ENCODE measurements around the gene PTPN14. TPM values are rescaled to one million over a fixed set of nuclear protein-coding genes. Genes with fewer than 3 reads are reported as not detected.

The PTPN14 gene
- total RNA-seq, 2 donors from 2014 or later: 9.8 to 11.8 TPM

DNA sequence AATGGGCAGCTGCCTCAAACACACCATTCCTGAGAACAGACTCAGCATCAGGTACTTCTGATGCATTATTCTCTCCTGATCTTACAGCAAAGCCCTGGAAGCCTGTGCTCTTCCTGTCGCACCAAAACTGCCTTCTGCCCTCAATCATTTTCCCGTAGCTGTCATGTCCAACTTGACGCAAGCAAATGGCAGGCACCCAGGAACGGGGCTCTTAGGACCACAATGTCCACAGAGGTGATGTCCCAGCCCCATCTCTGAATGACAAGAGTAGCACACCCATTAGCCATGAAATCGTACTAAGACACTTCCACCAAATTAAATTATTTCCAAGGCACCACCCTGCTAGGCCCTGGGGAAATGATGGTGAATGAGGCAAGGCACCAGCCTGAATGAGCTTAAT is 47.1 kb downstream of the PTPN14 start:
- TF ChIP-seq, protein P1, sequence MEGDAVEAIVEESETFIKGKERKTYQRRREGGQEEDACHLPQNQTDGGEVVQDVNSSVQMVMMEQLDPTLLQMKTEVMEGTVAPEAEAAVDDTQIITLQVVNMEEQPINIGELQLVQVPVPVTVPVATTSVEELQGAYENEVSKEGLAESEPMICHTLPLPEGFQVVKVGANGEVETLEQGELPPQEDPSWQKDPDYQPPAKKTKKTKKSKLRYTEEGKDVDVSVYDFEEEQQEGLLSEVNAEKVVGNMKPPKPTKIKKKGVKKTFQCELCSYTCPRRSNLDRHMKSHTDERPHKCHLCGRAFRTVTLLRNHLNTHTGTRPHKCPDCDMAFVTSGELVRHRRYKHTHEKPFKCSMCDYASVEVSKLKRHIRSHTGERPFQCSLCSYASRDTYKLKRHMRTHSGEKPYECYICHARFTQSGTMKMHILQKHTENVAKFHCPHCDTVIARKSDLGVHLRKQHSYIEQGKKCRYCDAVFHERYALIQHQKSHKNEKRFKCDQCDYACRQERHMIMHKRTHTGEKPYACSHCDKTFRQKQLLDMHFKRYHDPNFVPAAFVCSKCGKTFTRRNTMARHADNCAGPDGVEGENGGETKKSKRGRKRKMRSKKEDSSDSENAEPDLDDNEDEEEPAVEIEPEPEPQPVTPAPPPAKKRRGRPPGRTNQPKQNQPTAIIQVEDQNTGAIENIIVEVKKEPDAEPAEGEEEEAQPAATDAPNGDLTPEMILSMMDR (IDR thresholded peaks at IDR 0.05): no peak
- intact Hi-C loops (cut with DNase I): no loop called here
- DNase-seq: no peak
- H3K27ac ChIP-seq: no peak overlapping the region
- H3K4me3 ChIP-seq: no peak overlapping the region
- H3K27me3 ChIP-seq: no peaks in the 10 kb centered on the region
- no peaks in the 10 kb centered on the region for H3K9me3 ChIP-seq
- no peak overlapping the region for H3K9ac ChIP-seq (ENCODE audit: low read depth in 2 of 2, low read length in 2 of 2)
- H3K4me1 ChIP-seq: no peaks in the 10 kb centered on the region
- no peaks in the 10 kb centered on the region for H3K36me3 ChIP-seq

DNA sequence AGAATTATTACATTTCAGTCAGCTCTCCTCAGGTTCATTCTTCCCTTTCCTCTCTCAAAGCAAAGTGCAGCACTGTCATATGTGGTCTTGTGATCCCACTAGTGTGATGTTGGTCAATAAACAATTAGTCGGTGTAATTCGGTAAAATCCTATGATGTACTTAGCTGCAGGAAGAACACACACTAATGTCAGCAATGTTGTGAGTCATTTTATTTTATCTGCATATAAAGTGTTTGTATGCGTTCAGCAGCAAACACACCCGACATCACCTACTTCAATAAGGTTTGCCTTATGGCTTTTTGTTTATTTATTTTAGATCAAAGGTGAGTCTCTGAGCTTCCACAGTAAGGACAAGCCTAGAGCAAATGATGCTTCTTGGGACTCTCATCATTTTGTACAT is 47.8 kb downstream of the PTPN14 start:
- Histone ChIP-seq H3K27ac (no peak overlapping the region), H3K9ac (ENCODE audit: low read depth in 2 of 2, low read length in 2 of 2) (no peak overlapping the region), H3K4me1 (no peaks in the 10 kb centered on the region), H3K36me3 (no peaks in the 10 kb centered on the region), H3K4me3 (no peak overlapping the region), H3K27me3 (no peaks in the 10 kb centered on the region), H3K9me3 (no peaks in the 10 kb centered on the region)
- TF ChIP-seq, protein P1 (IDR thresholded peaks at IDR 0.05): no peak
- no peak for DNase-seq
- intact Hi-C loops (cut with DNase I): no loop called here

DNA sequence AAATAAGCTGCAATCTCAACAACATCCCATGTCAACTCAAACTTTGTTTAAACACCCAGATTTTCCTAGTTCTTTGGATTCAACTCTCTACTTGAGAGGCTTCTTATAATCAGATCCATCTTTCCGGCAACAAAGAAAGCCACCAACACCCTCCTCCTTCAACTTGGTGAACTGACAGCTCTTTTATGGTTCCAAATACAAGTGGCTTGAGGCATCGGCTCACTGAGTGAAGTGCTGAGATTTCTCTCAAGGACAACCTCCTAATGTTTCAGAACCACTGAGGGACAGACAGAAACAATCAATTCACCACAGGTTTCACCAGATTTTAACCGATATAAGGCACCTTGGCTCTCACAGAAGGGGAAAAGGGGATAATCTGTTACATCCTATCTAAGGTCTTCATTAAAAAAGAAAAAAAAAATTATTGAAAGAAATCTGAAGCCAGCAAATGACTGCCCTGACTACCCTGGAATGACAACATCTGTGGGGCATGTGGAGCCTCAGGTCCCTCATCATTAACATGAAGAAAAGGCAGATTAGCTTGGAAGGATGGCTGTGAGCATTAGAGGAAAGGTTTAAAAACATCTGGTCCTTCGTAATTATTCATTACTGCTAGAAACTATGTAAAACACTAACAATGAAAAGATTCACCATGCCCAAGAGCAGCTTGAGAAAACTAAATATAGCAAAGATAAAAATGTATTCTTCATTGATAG is 50.9 kb downstream of the PTPN14 start:
- TF ChIP-seq, protein P1 (IDR thresholded peaks at IDR 0.05): no peak
- no peaks in the 10 kb centered on the region for H3K4me1 ChIP-seq
- no peaks in the 10 kb centered on the region for H3K9me3 ChIP-seq
- intact Hi-C loops (cut with DNase I): no loop called here
- no peak for DNase-seq
- H3K27ac ChIP-seq: no peak overlapping the region
- no peak overlapping the region for H3K4me3 ChIP-seq
- no peak overlapping the region for H3K9ac ChIP-seq (ENCODE audit: low read depth in 2 of 2, low read length in 2 of 2)
- no peaks in the 10 kb centered on the region for H3K27me3 ChIP-seq
- H3K36me3 ChIP-seq: no peaks in the 10 kb centered on the region

DNA sequence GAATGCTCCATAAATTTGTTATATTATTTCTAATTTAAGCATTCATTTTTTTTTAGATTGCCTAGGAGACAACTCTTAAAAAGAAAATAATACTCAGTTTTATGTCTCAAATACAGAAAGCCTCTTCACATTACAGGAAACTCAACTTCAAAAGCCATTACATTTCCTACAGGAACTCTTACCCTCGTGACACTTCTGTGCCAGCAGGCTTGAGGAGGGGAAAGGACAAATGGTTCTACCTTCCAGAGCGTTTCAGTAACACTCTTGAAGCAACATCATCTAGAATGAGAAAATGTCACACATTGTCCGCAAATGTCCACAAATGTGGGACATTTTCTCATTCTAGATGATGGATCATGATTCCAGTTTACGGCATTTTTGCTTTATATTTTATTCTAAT is 51.7 kb downstream of the PTPN14 start:
- Histone ChIP-seq H3K9me3 (no peaks in the 10 kb centered on the region), H3K27ac (no peak overlapping the region), H3K36me3 (no peaks in the 10 kb centered on the region), H3K4me1 (no peaks in the 10 kb centered on the region), H3K4me3 (no peak overlapping the region), H3K27me3 (no peaks in the 10 kb centered on the region), H3K9ac (ENCODE audit: low read depth in 2 of 2, low read length in 2 of 2) (no peak overlapping the region)
- TF ChIP-seq, protein P1 (IDR thresholded peaks at IDR 0.05): no peak
- no peak for DNase-seq
- intact Hi-C loops (cut with DNase I): no loop called here

DNA sequence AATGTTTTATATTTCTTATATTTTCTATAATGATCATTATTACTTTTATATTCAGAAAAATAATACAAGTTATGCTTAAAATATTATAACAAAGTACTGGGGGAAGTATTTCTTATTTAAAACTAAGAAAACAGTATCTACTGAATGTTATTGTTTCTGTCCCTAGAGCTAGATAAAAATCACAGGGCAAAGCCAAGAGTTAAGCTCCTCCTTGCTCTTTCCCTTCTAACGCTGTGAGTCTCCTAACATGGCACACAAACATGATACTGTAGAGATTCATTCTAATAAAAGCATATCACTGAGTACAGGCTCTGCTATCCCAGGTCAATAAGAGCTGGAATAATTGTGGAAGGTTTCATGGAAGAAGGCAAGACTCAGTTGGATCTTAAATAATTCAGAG is 53.4 kb downstream of the PTPN14 start:
- Histone ChIP-seq H3K36me3 (no peaks in the 10 kb centered on the region), H3K9me3 (no peaks in the 10 kb centered on the region), H3K27ac (no peak overlapping the region), H3K27me3 (no peaks in the 10 kb centered on the region), H3K4me1 (no peaks in the 10 kb centered on the region), H3K9ac (ENCODE audit: low read depth in 2 of 2, low read length in 2 of 2) (no peak overlapping the region), H3K4me3 (no peak overlapping the region)
- DNase-seq: no peak
- TF ChIP-seq, protein P1 (IDR thresholded peaks at IDR 0.05): no peak
- intact Hi-C loops (cut with DNase I): no loop called here
